ENCODE data around the gene ZFAND6.
"Not testable (repeated sequence)": the region's sequence is repeated elsewhere in the genome, so short reads cannot be mapped to it uniquely, and the experiment has no call there.

ZFAND6 gene

DNA sequence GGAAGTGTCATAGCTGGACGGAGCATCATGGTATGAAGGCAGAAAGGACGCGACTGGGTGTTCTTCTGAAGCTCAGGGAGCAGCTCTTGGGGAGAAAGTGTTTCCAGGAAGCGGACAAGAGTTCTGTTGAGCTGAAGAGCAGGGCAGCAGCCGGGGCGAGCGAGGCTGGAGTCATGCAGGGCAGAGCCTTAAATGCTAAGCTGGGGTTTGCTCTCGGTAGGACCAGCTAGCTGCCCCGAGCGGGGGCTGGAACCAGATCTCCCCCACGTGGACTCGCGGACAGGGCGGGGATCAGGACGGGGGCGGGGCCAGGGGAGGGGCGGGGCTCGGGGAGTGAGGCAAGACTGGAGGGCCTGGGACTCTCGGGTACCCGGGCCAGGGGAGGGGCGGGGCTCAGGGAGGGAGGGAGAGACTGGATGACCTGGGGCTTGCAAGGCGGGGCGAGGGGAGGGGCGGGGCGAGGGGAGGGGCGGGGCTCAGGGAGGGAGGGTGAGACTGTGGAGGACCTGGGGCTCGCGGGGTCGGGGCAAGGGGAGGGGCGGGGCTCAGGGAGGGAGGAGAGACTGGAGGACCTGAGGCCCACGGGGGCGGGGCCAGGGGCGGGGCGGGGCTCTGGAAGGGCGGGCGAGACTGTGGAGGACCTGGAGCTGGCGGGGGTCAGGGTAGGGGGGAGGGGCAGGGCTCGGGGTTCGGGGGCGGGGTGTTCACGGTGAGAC is 92.9 kb downstream of the ZFAND6 start:
- peak; percentile 92 to 99 for DNase-seq (ENCODE audit: low read depth in 2 of 2)
- H3K4me3 ChIP-seq (replicated peaks in 1 of 2; ENCODE audit: low read depth in 2 of 2, low read length in 2 of 2) = peak overlapping the region; percentile 67 to 71
- TF ChIP-seq, protein P1, sequence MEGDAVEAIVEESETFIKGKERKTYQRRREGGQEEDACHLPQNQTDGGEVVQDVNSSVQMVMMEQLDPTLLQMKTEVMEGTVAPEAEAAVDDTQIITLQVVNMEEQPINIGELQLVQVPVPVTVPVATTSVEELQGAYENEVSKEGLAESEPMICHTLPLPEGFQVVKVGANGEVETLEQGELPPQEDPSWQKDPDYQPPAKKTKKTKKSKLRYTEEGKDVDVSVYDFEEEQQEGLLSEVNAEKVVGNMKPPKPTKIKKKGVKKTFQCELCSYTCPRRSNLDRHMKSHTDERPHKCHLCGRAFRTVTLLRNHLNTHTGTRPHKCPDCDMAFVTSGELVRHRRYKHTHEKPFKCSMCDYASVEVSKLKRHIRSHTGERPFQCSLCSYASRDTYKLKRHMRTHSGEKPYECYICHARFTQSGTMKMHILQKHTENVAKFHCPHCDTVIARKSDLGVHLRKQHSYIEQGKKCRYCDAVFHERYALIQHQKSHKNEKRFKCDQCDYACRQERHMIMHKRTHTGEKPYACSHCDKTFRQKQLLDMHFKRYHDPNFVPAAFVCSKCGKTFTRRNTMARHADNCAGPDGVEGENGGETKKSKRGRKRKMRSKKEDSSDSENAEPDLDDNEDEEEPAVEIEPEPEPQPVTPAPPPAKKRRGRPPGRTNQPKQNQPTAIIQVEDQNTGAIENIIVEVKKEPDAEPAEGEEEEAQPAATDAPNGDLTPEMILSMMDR (IDR thresholded peaks at IDR 0.05; ENCODE audit: low read depth, low read length) = no peak

DNA sequence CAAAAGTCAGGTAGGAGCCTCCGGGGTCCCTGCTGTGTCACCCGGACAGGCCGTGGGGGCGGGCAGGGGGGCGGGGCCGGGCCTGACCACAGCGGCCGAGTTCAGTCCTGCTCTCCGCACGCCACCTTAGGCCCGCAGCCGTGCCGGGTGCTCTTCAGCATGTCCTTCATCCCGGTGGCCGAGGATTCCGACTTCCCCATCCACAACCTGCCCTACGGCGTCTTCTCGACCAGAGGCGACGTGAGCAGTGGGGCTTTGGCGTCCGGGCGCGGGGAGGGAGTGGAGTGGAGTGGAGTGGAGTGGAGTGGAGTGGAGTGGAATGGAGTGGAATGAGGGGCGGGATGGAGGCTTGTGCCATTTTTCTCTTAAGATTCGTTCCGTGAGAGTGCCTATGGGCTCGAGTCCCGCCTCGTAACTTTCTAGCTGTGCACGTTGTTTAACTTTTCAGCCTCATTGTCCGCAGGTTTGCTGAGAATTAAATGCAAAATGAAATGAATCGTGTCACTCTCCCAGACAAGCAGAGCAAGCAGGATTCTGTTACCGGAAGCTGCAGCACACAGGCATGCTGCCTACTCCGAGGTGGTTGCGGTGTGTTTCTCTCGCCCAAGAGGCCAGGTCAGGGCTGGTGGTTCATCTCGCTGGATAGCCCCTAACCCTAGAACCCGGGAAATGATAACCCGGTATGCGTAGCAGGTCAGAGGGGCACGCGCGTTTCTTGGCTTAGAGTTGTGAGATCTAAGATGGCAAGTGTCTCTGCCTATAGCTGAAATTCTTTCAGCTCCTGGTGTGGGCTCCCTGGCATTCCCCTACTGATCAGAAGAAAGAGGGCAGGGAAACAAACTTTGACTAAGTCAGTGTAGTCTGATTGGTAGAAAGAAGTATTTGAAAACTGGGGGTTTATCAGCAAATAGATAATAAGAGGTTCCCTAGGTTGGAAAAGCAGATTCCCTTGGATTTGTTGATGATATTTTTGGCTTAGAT is 93.7 kb downstream of the ZFAND6 start, which contains the start of gene FAH:
TSS of gene FAH (plus strand) at position 104 of the 981 bp plus-strand sequence. CDS start at position 160, 56 bp downstream.
- peak in 1 of 2 donors; percentile 62 for DNase-seq (ENCODE audit: low read depth in 2 of 2)
- peak within 1 kb of the TSS; percentile 67 to 71 for H3K4me3 ChIP-seq (replicated peaks in 1 of 2; ENCODE audit: low read depth in 2 of 2, low read length in 2 of 2)
- TF ChIP-seq, protein P1 (IDR thresholded peaks at IDR 0.05; ENCODE audit: low read depth, low read length) = no peak

DNA sequence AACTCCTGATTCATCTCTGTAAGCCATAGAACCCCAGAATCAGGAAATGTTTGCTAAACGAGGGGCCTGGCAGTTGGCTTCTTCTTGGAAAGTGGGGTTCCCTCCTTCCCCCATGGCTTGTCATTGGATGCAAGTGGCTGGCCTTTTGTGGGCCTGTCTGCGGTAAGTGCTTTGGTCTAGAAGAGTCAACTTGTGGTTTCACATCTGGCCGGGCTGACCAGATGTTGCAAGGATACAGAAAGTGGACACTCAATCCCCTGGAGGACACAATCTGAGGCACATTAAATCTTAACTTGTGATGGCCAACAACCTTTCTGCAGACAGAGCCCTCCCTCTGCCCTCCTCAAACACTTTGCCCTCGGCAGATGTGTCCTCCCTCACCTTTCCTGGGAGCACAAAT is 94.4 kb downstream of the ZFAND6 start:
- H3K4me3 ChIP-seq (replicated peaks in 1 of 2; ENCODE audit: low read depth in 2 of 2, low read length in 2 of 2) = peak overlapping the region; percentile 67 to 71
- TF ChIP-seq, protein P1 (IDR thresholded peaks at IDR 0.05; ENCODE audit: low read depth, low read length) = no peak
- peak in 1 of 2 donors; percentile 29 for DNase-seq (ENCODE audit: low read depth in 2 of 2)

DNA sequence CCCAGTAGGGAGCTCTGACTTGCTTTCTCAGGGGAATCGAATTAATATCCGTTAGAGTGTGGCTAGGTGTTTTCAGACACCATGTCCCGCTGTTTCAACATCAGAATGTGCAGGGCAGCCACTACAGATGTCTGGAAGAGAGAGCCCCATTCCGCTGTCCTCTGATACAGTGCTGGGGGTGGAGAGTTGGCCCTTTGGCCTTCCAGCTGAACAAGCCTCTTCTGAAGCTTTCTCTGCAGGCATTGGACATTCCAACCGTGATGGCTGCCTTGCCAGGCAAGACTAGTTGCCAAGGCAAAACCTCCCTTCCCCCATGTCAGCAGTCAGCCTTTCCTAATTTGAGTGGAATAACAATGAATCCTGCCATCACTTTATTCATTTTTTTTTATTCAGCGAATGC is 94.9 kb downstream of the ZFAND6 start:
- DNase-seq (ENCODE audit: low read depth in 2 of 2) = peak in 1 of 2 donors; percentile 62
- TF ChIP-seq, protein P1 (IDR thresholded peaks at IDR 0.05; ENCODE audit: low read depth, low read length) = no peak

DNA sequence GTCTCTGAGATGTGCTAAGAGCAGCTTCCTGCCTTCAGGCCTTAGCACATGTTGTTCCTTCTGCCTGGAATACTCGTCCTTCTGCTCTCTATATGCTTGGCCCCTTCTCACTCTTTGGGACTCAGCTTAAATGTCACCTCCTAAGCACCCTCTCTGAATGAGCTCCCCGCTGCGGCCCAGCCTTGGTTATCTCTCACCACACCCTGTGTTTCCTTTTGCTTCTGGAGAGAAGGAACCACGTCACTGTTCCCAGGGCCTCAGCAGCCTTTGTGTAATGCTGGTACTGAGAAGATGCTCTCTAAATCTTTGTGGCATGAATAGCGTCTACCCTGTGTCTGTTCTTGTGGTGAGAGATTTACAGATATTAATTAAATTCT is 95.5 kb downstream of the ZFAND6 start:
- no peak overlapping the region for H3K4me3 ChIP-seq (replicated peaks in 1 of 2; ENCODE audit: low read depth in 2 of 2, low read length in 2 of 2)
- peak in 1 of 2 donors; percentile 53 for DNase-seq (ENCODE audit: low read depth in 2 of 2)
- TF ChIP-seq, protein P1 (IDR thresholded peaks at IDR 0.05; ENCODE audit: low read depth, low read length) = no peak

More for the DNA sequence above, 94.9 kb downstream of the ZFAND6 start:
- H3K4me3 ChIP-seq (replicated peaks in 1 of 2; ENCODE audit: low read depth in 2 of 2, low read length in 2 of 2) = no peak overlapping the region

DNA sequence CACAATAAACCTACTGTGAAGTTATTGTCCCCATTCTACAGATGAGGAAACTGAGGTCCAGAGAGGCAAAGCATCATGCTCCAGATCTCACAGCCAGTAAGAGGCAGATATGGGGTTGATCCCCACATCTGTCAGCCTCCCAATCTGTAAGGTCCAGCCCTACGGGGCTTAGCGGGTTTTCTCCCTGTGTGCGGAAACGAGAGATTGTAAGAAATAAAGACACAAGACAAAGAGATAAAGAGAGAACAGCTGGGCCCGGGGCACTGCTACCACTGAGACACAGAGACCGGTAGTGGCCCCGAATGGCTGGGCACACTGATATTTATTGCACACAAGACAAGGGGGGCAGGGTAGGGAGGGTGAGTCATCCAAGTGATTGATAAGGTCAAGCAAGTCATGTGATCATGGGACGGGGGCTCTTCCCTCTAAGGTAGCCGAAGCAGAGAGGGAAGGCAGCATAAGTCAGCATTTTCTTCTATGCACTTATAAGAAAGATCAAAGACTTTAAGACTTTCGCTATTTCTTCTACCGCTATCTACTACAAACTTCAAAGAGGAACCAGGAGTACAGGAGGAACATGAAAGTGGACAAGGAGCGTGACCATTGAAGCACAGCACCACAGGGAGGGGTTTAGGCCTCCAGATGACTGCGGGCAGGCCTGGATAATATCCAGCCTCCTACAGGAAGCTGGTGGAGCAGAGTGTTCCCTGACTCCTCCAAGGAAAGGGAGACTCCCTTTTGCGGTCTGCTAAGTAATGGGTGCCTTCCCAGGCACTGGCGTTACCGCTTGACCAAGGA is 96.1 kb downstream of the ZFAND6 start:
- peak; percentile 71 to 89 for DNase-seq (ENCODE audit: low read depth in 2 of 2)

More for the DNA sequence above, 96.1 kb downstream of the ZFAND6 start:
- H3K4me3 ChIP-seq (replicated peaks in 1 of 2; ENCODE audit: low read depth in 2 of 2, low read length in 2 of 2) = not testable (repeated sequence)

Measured in cardiac fibroblast (primary cell).